ENCODE data around the gene MAPK8IP2. TPM values are rescaled to one million over a fixed set of nuclear protein-coding genes. Genes with fewer than 3 reads are reported as not detected.

The MAPK8IP2 gene
- total and polyA plus RNA-seq, 10 of the 15 experiments (the other 5 are each of a cell fraction or from before 2014, with no cell fraction given): 0.01 to 0.13 (median 0.06) TPM; not detected in 4

- 0 out of 2 replicates have a peak, but pooled peaks have one; percentile 13 for TF ChIP-seq NKRF (conservative IDR thresholded peaks at IDR 0.05)
- TF ChIP-seq E2F8 (IDR thresholded peaks at IDR 0.05; ENCODE audit: low read depth, partially characterized antibody): no peak
- no peak for TF ChIP-seq ZNF24 (IDR thresholded peaks at IDR 0.05)
- TF ChIP-seq CTCF (IDR thresholded peaks at IDR 0.05 in 2 of 3, conservative IDR thresholded peaks at IDR 0.05 in 1 of 3; ENCODE audit: control insufficient read depth in 2 of 3, extremely low read depth in 1 of 3, insufficient read depth in 1 of 3, low read depth in 3 of 3, low read length in 3 of 3): peak; percentile 15 to 26 (median 24); a peak in 4 of 6 replicates
- no peak for TF ChIP-seq SREBF2 (IDR thresholded peaks at IDR 0.05; ENCODE audit: low read length)
- TF ChIP-seq RUNX3 (IDR thresholded peaks at IDR 0.05; ENCODE audit: low read length): peak; percentile 25; the same call in 1 of the 2 replicates
- TF ChIP-seq RAD21 (IDR thresholded peaks at IDR 0.05; ENCODE audit: insufficient read depth, low read depth, low read length): no peak
- no peak for TF ChIP-seq NFYB (IDR thresholded peaks at IDR 0.05; ENCODE audit: insufficient read depth, low read depth, low read length)
- no peak for TF ChIP-seq ZNF217 (IDR thresholded peaks at IDR 0.05)
- TF ChIP-seq, protein P1, sequence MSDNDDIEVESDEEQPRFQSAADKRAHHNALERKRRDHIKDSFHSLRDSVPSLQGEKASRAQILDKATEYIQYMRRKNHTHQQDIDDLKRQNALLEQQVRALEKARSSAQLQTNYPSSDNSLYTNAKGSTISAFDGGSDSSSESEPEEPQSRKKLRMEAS (IDR thresholded peaks at IDR 0.05; ENCODE audit: low read depth, low read length): no peak
- TF ChIP-seq ATF7 (IDR thresholded peaks at IDR 0.05; ENCODE audit: low read depth): no peak
- TF ChIP-seq DPF2 (IDR thresholded peaks at IDR 0.05): no peak
- no peak for TF ChIP-seq ZNF592 (IDR thresholded peaks at IDR 0.05)
- TF ChIP-seq BACH1 (IDR thresholded peaks at IDR 0.05; ENCODE audit: borderline replicate concordance): no peak
- TF ChIP-seq SIX5 (IDR thresholded peaks at IDR 0.05; ENCODE audit: low read depth, low read length, severe bottlenecking): no peak
- TF ChIP-seq USF1 (IDR thresholded peaks at IDR 0.05; ENCODE audit: borderline replicate concordance, extremely low read length, insufficient read depth, low read depth, low read length): no peak
Observed at GRCh38 chr22:50627642-50628542, 27.3 kb downstream of the MAPK8IP2 start, which contains the start of gene ARSA (continued).
